B cell (primary cell): ENCODE data around the gene ARHGAP45.

Experiments used
- EZH2 ChIP-seq: IDR thresholded peaks from 2 replicates; pipeline ENCODE4 v1.6.1; 2012; ENCODE audit warnings: borderline replicate concordance, low read depth, mild to moderate bottlenecking, moderate library complexity, low read length; ENCODE audit not compliant: insufficient read depth, poor library complexity, severe bottlenecking
- TF ChIP-seq, protein P1 (sequence below): fragments of 200-600 bp; IDR thresholded peaks from one replicate; pipeline ENCODE4 v1.8.0; 2022; ENCODE audit warnings: antibody characterized with exemption, mild to moderate bottlenecking

- TF ChIP-seq, protein P1, sequence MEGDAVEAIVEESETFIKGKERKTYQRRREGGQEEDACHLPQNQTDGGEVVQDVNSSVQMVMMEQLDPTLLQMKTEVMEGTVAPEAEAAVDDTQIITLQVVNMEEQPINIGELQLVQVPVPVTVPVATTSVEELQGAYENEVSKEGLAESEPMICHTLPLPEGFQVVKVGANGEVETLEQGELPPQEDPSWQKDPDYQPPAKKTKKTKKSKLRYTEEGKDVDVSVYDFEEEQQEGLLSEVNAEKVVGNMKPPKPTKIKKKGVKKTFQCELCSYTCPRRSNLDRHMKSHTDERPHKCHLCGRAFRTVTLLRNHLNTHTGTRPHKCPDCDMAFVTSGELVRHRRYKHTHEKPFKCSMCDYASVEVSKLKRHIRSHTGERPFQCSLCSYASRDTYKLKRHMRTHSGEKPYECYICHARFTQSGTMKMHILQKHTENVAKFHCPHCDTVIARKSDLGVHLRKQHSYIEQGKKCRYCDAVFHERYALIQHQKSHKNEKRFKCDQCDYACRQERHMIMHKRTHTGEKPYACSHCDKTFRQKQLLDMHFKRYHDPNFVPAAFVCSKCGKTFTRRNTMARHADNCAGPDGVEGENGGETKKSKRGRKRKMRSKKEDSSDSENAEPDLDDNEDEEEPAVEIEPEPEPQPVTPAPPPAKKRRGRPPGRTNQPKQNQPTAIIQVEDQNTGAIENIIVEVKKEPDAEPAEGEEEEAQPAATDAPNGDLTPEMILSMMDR = no peak
- TF ChIP-seq EZH2 = no peak
Measured at GRCh38 chr19:1082928-1083816, 16.2 kb downstream of the ARHGAP45 start.
